Choroid plexus epithelial cell (primary cell): Measurements from ENCODE around the gene EML6.

ENCODE experiments used
- DNase-seq: peaks from one replicate; pipeline ENCODE4 v3.0.0-alpha.2; 2010; ENCODE audit warnings: low read depth
- H3K4me3 ChIP-seq: 2 replicates; pipeline ENCODE4 v1.5.1; 2011; ENCODE audit warnings: low read depth, mild to moderate bottlenecking, control low read depth, low read length, moderate library complexity
- CTCF ChIP-seq: conservative IDR thresholded peaks from 2 replicates; pipeline ENCODE4 v1.5.1; 2011; ENCODE audit warnings: low read depth, mild to moderate bottlenecking, control low read depth, inconsistent platforms, low read length, moderate library complexity

The EML6 gene

GRCh38 chr2:54969940-54970338 is 246.5 kb downstream of the EML6 start:
- TF ChIP-seq CTCF: no peak
- DNase-seq: no peak
- no peak overlapping the region for H3K4me3 ChIP-seq

GRCh38 chr2:54975175-54975574 is 251.7 kb downstream of the EML6 start:
- TF ChIP-seq CTCF: no peak
- H3K4me3 ChIP-seq: no peak overlapping the region
- no peak for DNase-seq

- H3K4me3 ChIP-seq: no peak overlapping the region
- DNase-seq: no peak
- no peak for TF ChIP-seq CTCF
Observed at GRCh38 chr2:54975598-54976492, 252.4 kb downstream of the EML6 start.

GRCh38 chr2:54977149-54977548 is 253.7 kb downstream of the EML6 start:
- no peak overlapping the region for H3K4me3 ChIP-seq
- no peak for TF ChIP-seq CTCF
- DNase-seq: no peak

GRCh38 chr2:54979321-54980044 is 256.0 kb downstream of the EML6 start:
- DNase-seq: no peak
- no peak overlapping the region for H3K4me3 ChIP-seq
- TF ChIP-seq CTCF: no peak

GRCh38 chr2:54981385-54981784 is 257.9 kb downstream of the EML6 start:
- H3K4me3 ChIP-seq: no peak overlapping the region
- TF ChIP-seq CTCF: no peak
- no peak for DNase-seq
